Activated CD4-positive, alpha-beta T cell treated with anti-CD3 and anti-CD28 coated beads for 24 hours (primary cell): ENCODE results near the gene MCL1.

Experiments used
- DNase-seq, 2 donors: peaks; one replicate each; pipeline ENCODE4 v3.0.0-alpha.2; 2020; ENCODE audit warnings: low read depth in 2 of 2

MCL1 gene

GRCh38 chr1:150537732-150538684, 41.4 kb downstream of the MCL1 start:
- no peak for DNase-seq

GRCh38 chr1:150536836-150537731, 42.3 kb downstream of the MCL1 start:
- no peak for DNase-seq

GRCh38 chr1:150535511-150536287, 43.7 kb downstream of the MCL1 start:
- DNase-seq: no peak

GRCh38 chr1:150534002-150534401, 45.4 kb downstream of the MCL1 start:
- DNase-seq: no peak

- no peak for DNase-seq
Observed at GRCh38 chr1:150532860-150533259, 46.5 kb downstream of the MCL1 start.

GRCh38 chr1:150530491-150531159, 48.8 kb downstream of the MCL1 start:
- no peak for DNase-seq

- DNase-seq: no peak
Observed at GRCh38 chr1:150529017-150529416, 50.4 kb downstream of the MCL1 start.

GRCh38 chr1:150528196-150528595, 51.2 kb downstream of the MCL1 start:
- no peak for DNase-seq

- no peak for DNase-seq
Observed at GRCh38 chr1:150525348-150525747, 54.1 kb downstream of the MCL1 start.
